Measurements from ENCODE around the gene SLX4IP. TPM values are rescaled to one million over a fixed set of nuclear protein-coding genes. Genes with fewer than 3 reads are reported as not detected.
"Not testable (repeated sequence)": the region's sequence is repeated elsewhere in the genome, so short reads cannot be mapped to it uniquely, and the experiment has no call there.

The SLX4IP gene
- total RNA-seq (2014; rRNA removed; shearing (Covaris generic)) = 5.7 and 5.9 TPM in 2 replicates

DNA sequence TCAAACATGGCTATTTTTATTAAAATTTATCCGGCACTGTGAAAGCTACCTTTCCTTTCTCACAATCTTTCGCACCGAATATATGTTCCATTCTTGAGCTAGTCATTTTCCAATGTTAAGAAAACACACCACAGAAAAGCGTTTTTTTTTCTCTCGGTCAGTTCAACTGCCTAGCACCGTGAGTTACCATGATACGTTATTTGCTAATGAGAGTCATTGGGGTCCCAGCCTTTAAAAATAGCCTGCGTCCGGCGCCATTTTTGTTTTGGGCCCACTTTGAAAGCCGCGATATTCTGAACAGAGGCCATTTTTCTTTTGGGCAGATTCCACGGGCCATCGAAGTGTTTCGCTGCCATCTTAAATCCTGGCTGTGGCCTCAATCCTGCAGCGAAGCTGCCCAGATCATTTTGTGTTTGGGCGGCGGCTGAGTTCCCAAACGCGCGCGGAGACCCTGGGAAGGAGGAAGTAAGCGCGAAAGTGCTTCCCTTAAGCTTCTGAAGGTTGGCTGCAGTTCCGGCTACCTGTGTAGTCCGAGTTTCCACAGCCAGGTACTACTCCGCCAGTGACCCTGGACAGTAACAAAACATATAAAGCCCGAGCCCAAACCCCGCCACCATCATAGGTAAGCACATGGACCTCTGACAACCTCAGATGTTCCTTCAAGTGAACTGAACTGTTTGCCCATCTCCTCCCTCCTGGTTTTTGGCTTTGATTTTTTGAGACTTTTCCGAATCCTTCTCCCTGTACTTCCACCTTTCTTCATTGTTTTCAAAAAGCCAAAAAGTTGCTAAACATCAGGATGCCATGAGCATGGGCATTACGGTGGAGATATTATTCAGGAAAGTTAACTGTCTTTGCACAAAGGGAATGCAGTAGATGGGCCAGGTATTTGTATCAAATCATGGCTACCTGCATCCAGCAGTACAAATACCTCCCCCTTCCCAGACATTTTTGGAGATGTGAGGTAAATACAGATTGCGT lies at the start of gene SLX4IP:
Gene SLX4IP (plus strand): TSS at position 474 of the 981 bp plus-strand sequence. CDS start 22,900 bp downstream, outside the sequence.
- peak; percentile 97 for DNase-seq (ENCODE audit: low spot score)

DNA sequence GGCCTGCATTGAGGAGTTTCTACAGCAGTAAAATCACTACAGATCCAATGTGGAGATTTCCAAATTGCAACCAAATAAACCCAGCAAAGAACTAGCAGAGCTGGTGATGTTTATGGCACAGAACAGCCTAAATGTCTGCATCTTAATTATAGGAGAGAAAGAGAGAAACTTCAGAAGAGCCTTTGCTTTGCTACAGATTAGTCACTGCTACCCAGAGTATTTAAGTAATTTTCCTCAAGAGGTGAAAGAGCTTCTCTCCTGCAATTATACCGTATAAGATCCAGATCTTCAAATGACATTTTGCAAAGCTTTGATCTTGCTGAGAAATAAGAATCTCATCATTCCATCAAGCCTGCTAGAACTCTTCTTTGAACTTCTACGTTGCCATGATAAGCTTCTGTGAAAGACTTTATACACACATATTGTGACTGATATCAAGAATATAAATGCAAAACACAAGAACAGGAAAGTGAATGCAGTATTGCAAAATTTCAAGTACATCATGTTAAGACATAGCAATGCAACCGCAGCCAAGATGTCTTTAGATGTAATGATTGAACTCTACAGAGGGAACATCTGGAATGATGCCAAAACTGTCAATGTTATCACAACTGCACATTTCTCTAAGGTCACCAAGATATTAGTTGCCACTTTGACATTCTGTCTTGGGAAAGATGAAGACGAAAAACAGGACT lies 49.1 kb upstream of the SLX4IP start:
- DNase-seq (ENCODE audit: low spot score) = no peak

DNA sequence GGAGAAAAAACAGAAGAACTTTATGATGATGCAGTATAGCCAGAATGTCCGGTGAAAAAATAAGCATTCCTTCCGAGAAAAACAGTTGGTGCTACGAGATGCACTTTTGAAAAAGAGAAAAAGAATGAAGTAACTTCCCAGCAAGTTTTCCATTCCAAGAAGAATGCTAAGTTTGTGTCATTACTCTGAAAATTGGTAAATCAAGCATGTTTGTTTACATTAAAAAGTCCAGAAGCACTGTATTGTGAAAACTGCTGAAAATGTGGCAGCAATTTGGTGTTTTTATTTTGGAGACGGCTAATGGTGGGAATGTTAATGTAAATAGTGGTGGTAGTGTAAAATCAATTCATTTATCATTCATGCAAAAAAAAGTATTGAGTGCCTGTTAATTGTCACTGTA lies 47.4 kb upstream of the SLX4IP start:
- DNase-seq (ENCODE audit: low spot score) = no peak

DNA sequence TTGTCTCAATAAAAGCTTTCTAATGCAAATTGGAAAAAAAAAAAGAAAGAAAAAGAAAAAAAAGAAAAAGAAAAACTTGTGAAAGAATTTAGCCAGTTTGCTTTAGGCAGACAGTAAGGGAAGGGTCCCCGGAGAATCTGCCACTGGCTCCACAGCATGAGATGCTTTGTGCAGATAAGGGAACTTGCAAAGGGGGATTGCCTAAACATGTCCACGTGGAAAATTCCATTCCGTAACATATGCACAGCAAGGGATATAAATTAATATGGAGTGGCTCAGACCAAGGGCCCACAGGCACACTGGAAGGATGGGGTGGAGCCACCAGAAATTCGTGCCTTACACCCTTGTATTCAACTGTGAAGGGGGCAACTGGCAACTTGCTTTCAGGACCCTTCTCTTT lies 46.5 kb upstream of the SLX4IP start:
- DNase-seq (ENCODE audit: low spot score) = no peak

DNA sequence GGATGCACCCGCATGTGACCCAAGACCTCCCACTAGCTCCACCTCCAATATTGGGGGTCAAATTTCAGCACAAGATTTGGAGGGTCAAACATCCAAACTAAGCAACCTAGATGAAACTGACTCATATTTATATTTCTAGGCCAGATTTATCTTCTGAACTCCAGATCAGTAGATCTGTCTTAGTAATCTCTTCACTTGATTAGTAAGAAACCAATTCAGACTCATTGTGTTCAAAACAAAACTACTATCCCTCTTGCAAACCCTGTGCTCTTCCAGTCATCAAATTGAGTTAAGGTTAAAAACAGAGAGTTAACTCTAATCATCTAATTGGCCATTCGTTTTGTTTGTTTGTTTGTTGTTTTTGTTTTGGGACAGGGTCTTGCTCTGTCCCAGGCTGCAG lies 44.4 kb upstream of the SLX4IP start:
- DNase-seq (ENCODE audit: low spot score) = no peak

DNA sequence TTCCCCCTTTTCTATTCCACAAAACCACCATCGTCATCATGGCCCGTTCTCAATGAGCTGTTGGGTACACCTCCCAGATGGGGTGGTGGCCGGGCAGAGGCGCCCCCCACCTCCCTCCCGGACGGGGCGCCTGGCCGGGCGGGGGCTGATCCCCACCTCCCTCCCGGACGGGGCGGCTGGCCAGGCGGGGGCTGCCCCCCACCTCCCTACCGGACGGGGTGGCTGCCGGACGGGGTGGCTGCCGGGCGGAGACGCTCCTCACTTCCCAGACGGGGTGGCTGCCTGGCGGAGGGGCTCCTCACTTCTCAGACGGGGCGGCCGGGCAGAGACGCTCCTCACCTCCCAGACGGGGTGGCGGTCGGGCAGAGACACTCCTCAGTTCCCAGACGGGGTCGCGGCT lies 40.4 kb upstream of the SLX4IP start:
- not testable (repeated sequence) for DNase-seq (ENCODE audit: low spot score)

DNA sequence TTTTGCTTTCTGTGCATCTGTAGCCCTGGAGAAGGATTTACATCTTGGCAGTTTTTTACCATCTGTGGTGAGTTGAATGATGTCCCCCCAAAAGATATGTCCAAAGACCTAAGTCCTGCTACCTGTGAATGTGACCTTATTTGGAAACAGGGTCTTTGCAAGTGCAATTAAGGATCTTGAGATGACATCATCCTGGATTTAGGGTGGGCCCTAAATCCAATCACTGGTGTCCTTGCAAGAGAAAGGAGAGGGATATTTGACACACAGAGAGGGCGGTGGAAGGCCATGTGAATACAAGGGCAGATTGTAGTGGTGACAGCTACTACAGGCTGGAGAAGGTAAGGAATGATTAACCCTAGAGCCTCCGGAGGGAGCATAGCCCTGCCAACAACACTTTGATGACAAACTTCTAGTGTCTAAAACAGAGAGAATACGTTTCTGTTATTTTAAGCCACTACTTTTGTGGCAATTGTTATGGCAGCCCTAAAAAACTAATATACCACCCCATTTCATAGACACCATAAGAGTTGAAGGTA lies 36.2 kb upstream of the SLX4IP start:
- DNase-seq (ENCODE audit: low spot score) = no peak

DNA sequence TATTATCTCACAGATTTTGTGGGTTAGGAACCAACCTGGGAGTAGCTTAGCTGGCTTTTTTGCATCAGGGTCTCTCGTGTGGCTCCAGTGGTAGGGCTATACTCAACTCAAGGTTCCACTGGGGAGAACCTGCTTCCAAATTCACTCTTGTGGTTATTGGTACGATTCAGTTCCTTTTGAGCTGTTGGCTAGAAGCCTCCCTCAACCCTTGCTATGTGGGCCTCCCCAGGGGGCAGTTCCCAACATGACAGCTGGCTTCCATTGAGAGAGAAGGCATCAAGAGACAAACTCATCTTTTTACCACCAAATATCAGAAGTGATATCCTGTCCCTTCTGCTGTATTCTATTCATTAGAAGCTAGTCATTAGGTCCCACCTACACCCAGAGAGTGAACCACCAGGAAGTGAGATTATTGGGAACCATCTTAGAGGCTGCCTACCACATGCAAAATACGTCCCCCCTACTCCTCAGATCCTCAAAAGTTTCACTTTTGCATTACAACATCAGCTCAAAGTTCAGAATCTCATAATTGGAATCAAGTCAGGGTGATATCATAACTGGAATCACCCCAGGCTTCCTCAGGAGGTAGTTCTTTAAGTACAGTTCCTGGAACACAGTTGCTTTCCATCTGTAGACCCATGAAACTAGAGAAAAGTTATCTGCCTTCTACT lies 32.0 kb upstream of the SLX4IP start:
- DNase-seq (ENCODE audit: low spot score) = no peak

DNA sequence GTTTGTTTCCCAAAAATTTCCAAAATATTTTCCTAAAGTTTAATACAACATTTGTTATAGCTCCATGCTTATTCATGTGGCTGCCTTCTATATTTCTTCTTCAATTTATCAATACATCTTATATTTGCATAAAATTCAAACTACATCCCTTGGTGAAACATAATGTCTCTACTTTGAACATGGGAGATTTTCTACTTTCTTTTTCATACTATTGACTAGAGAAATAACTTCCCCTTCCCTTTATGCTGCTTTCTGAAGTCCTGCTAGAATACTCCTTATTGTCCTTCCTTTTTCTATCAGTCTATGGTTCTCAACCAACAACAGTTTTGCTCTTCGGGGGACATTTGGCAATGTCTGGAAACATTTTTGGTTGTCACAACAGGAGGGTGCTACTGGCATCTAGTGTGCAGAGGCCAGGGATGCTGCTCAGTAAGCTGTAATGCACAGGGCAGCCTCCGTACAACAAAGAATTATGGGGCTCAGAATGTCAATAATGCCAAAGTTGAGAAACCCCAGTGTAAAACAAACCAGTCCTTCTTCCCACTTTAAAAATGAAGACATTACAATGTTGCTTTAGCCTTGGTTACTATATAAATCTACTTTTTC lies 31.0 kb upstream of the SLX4IP start:
- no peak for DNase-seq (ENCODE audit: low spot score)

DNA sequence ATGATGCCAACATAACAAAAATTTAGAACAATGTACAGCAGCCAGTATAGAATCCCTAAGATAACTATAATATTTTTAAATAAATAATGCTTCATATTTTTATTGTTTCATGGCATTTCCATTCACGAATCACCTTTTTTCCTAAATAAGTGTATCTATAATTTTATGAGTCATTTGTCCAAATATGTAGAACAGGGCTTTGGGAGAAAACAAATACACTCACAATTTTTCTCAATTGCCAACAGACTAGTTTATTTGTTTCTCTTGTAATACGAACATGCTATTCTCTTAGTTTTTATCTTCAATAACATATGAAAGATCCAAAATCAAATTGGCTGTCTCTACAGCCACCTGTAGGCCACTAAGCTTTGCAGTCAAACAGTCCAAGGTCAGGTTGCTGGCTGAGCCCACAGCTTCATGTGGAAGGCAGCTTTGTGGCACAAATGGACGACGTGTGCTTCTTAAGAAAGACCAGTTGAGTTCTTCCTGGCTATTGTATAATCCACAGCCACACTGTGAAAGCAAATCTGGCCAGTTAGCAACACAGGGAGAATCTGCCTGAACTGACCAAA lies 30.1 kb upstream of the SLX4IP start:
- DNase-seq (ENCODE audit: low spot score) = no peak

DNA sequence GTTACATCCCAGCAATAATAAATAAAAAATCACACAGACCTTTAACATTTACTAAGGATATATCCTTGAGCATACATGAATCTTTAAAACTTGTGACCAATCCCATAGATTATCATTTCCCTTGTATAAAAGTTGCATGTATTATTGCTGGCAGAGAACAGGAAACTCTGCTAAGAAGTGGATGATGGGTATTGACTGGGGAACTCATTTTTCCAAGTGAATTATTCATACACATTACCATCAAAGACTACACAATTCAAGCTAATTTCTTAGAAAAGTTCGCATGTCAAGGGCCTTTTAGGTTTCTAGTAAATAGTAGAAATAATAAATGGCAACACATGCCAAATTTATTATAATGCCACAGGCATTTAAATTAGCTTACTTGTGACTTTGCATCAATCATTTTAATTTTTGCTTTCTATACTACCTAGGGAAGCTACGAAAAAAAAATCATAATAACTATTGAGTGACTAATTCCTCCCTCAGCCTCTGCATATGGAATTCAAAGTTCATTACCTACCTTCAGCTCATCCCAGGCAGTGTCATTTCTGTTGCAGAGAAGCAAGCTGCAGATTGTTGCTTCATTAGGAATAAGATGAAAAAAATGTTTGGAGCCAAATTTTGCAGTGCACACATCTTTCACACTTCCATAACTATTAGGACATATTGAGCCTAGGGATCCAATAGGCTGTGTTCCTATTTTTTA lies 26.8 kb upstream of the SLX4IP start:
- no peak for DNase-seq (ENCODE audit: low spot score)

DNA sequence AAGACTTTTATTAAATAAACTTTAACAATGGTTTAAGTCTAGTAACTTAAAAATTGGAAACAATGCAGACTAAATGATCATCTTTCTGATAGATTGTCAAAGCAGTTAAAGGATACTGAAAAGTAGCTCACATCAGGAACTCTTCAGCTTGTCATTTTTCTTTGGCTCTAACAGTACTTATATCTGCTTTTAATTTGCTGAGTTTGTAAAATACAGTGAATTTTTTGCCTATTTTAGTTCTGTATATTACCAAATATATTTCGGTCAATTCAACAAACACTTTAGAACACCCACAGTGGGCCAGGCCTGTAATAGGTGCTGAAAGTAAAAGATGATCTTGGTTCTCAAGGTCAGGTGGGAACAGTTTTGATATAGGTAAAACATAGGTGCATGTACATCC lies 23.4 kb upstream of the SLX4IP start:
- DNase-seq (ENCODE audit: low spot score) = no peak

DNA sequence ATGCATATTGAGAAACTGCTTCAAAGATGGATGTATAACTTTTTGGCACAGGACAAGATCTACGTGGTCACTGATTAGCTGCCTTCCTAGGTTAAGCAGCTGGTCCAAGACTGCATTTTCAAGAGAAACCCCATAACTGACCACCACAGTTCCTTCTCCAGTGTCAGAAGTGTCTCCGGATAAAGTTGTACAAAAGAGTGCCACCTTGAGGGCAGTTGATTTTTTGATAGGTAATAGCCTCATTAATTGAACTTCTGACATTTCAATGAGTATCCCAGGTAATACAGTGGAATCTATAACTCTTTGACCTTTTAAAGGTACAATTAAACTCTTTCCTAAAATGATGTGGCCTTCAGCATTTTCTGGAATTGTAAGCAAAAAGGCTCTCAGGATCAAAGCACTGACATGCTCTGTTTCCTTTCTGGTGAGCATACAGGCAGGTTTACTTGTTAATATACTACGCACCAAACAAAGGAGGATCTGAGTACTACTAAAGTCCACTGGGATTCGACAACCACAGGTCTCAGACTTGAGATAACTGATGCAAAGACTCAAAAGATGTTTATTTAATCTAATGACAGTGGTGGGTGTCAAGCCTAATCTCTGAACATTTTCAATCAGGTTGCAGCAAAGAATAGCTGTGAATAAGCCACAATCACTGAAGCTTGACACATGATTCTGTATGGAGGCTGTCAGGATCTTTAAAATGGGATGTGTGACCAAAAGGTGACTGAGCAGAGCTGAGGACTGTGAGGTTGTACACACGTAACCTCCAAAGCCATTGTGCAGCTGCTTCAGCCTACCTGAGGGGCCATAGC lies 22.3 kb upstream of the SLX4IP start:
- DNase-seq (ENCODE audit: low spot score) = no peak

DNA sequence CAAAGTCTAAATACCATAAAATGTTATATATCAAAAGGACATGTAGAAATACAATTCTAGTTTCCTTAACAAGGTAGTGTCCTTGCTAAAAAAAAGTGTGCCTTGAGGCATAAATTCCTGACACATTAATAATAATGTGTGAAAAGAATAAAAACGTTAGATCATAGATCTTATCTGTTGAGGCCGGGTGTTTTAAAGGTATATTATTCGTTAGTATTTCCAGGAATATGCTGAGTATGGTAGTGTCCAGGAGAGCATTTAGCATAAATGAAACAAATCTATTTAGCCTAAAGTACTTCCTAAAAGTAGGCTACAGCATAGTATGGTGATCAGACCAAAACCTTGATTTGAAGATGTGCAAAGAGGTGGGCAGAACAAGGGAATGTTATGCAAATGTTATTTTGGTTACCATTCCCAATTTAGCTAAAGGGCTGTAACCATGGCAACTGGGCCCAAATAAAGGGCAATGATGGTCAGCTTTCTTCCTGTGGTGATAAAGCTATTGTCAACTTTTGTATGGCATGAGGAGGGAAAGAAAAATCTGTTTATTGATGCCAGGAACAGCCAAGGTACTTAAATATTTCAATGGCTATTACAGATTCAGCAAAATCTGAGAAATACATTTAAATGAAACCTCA lies 20.0 kb upstream of the SLX4IP start:
- DNase-seq (ENCODE audit: low spot score) = peak; percentile 11

DNA sequence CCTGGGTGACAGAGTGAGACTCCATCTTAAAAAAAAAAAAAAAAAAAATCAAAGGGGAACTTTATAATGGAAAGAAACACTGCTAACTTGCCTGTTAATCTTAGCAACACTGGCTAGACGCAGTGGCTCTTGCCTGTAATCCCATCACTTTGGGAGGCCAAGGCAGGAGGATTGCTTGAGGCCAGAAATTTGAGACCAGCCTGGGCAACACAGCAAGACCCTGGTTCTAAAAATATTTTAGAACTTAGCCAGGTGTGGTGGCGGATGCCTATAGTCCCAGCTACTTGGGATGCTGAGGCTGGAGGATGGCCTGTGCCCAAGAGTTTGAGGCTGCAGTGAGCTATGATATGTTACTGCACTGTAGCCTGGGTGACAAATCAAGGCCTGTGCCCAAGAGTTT lies 17.9 kb upstream of the SLX4IP start:
- DNase-seq (ENCODE audit: low spot score) = not testable (repeated sequence)

DNA sequence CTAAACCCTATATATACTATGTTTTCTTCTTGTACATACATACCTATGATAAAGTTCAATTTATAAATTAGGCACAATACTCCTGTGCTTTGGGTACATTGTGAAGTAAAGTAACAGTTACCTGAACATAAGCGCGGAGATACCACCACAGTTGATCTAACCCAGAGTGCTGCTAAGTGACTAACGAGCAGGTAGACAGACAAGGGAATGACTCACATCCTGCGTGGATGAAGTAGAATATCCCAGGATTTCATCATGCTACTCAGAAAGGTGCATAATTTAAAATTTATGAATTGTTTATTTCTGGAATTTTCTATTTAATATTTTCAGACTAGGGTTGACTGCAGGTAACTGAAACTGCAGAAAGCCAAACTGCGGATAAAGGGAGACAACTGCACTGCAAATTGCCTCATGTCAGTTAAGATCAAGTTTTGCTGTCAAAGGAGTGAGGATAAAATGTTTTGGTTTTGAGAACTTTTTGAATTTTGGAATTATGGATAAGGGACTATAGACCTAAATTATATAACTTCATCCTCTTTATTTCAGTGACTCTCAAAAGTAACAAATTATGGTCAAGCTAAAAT lies 15.5 kb upstream of the SLX4IP start:
- peak; percentile 31 for DNase-seq (ENCODE audit: low spot score)

DNA sequence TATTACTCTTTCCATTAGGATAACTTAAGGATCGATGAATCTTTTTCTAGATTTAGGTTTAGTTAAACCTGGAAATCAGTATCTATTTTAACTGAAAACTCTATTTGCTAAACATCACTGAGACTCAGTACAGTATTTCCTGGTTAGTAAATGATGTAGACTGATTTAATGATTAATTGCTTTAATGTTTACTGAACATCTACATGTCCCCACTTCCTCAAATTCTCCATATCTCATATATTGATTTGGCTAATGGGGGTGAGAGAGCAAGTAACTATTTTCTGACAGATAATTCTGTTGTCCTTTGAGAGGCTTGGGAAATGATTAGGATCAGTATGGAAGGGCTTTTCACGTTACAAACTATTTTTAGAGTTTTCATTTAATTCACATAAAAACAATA lies 11.4 kb upstream of the SLX4IP start:
- DNase-seq (ENCODE audit: low spot score) = no peak

DNA sequence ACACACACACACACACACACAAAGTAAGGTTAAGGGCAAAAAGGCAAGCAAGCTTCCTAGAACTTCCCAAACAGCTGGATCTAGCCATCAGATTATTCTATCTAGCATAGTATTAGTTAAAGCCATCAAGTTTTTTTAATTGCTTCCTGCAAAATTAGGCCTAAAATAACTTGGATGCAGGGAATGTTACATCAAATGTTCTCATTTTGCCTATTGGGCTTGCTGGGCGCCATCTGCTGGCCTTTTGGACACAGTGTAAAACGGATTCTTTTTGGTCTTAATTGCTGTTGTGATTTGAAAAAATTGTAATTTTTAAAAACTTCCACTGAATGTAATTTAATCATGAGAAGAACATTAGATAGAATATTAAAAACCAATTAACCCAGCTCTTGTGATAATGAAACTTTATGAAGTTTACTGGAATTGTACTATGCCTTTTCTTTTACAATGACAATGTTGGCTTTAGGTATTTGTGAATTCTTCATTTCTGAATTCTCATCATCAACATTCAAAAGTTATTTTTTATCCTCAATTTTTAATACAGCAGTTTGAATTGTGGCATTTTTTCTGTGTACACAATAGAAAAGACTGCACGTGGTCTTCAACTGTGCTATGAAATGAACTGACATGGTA lies 7.9 kb upstream of the SLX4IP start:
- DNase-seq (ENCODE audit: low spot score) = peak; percentile 48

All from A172 (cell line).